ENCODE data around the gene EIF1AD.
A peak's percentile ranks its signal among the peaks of the same experiment; 100 is the strongest.
"Not testable (repeated sequence)": the region's sequence is repeated elsewhere in the genome, so short reads cannot be mapped to it uniquely, and the experiment has no call there.

Gene EIF1AD, protein sequence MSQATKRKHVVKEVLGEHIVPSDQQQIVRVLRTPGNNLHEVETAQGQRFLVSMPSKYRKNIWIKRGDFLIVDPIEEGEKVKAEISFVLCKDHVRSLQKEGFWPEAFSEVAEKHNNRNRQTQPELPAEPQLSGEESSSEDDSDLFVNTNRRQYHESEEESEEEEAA

DNA sequence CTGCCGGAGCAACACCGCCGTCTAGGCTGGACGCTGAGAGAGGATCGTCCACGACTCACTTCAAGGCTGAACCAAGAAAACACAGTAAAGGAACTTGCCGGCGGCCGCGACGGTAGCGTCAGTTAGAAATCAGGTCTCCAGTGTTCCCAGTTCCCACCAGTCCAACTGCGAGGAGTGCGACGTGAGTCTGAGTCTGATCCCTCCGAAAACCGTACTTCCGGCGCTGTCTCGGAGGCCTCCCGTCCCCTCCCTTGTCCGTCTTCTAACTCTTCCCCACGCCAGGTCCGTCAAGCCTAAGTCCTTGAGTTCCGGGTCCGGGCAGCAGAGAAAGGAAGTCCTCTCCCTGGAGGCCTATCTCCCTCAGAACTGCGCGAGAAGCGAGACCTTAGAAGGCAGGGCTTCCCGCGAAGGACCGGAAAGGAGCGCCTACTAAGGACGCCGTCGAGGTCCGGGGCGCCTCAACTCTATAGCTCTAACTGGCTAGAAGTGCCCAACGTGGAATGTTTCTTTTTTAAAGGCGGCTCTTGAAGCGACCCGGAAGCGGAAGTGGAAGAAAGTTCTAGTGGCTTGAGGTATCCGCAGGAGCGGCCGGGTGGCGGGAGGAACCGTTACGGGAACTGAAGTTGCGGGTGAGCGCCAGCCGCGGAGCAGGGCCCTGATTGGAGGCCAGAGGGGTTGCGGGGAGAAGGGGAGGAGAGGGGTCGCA, at the start of gene EIF1AD, which contains the start of gene BANF1:
Gene EIF1AD, minus strand, starts transcription at position 216 of the 706 bp plus-strand sequence. CDS start 1,768 bp downstream, outside the sequence.
Gene BANF1, plus strand, starts transcription at position 562 of the 706 bp plus-strand sequence. CDS start 748 bp downstream, outside the sequence.
- DNase-seq: peak; percentile 80

DNA sequence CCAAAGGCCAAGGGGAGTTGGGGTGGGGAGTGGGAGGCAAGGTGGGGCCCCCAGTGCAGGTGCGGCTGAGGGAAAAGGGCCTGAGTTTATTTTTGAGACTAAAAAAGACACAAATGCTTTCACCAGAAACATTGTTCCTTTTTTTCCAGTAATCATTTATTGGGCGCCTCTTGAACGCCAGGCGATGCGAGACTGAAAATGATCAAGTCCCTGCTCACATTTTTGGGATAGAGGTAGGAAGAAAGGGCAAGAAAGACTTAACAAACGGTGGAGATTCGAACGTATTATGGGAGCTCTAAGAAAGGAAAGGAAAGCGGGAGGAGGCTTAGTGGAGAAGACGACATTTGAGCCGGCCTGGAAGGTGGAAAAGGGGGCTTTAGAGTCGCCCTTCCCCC, 49.4 kb upstream of the EIF1AD start:
- no peak for DNase-seq

DNA sequence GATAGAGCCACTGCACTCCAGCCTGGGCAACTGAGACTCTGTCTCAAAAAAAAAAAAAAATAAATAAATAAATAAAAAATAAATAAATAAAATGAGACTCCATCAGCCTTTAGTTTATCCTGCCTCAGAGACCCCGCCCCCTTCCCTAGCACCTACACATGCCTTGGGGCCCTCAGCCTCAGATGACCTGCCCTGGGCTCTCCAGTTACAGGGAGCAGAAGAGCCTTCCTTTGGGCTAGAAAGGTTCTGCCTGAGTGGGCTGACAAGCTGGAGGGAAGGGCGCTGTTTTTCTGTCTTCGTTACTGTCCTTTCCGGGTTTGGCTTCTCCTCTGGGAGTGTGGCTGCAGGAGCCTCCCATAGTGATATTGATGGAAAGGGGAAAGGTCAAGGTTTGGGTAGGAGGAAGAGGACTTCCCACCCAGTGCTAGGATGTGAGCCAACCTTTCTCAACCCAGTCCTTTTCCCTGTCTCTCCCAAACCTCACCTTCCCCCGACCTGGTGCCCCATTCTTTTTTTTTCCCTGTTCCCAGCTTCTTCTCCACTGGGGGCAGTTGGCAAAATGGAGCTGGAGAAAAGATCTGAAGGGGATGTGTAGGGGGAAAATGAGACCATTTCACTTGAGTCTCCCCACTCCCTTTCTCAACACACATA, 48.7 kb upstream of the EIF1AD start:
- no peak for DNase-seq

DNA sequence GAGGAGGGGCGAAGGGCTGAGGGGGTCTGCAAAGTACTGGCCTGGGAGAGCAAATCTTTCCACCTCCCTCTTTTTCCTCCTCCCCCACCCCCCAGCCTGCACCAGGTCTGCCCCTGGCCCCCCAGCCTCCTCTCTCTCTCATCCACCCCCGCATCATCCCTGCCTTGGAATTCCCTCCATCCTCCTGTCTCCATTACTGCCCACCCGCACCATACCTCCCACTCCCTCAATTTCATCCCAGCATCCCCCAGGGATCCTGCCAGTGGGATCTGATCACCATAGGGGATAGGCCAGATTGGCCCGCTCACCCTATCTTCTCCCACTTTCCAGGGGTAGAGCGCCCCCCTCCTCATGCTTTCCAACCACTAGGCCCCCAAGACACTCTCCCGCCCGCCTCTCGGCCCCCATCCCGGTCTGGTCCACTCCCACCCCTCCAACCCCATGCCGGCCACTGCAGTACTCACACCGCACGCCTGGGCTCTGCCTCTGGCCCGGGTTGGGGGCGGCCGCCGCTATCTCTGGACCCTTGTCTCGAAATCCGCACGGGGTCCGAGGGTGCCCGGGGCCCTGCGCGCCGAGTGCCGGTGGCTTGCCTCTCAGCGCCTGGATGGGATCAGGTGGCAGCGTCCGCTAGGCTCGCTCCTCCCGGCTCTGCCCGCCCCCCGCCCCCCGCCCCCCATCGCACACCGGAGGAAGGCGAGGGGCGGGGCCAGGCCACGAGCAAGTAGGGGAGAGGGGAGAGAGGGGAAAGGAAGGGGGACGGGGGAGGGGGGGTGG, 46.8 kb upstream of the EIF1AD start, which contains the start of gene GAL3ST3:
Gene GAL3ST3, minus strand, starts transcription at position 615 of the 777 bp plus-strand sequence. CDS start 3,746 bp downstream, outside the sequence.
- DNase-seq: no peak

DNA sequence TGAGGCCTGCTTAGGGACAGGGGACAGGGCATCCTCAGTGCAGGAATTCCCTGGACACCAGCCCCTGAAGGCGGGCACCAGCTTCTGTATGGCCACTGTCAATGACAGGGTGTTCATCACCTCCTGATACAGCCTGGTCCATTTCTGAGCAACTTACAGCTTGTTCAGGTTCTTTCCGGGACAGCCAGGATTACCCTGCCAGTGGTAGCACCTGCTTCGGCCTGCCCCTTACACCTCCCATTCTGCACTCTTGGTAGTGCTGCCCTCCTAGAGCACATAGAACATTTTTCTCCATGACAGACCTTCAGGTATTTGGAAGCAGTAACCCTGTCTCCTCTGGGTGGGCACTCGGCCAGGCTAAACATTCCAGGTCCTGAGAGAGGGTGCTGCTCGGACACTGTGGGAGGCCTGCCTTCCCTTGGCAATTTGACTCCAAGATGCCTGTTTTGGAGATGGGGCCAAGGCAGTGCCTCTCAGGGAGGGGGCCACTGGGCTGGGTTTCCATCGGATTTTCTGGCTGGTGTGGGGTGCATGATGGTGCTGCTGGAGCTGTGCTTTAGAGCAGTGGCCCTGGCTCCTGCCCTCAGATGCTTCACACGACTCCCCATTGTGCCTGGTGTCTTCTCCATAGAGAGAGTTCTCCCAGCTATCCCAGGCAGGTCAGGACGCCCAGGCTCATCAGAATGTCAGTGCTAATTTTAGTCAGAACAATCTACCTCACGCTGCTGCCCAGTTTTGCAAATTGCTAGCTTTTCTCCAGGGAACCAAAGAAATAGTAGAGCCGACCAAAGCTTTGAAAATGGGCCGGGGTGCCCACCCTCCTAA, 45.8 kb upstream of the EIF1AD start:
- DNase-seq: no peak

DNA sequence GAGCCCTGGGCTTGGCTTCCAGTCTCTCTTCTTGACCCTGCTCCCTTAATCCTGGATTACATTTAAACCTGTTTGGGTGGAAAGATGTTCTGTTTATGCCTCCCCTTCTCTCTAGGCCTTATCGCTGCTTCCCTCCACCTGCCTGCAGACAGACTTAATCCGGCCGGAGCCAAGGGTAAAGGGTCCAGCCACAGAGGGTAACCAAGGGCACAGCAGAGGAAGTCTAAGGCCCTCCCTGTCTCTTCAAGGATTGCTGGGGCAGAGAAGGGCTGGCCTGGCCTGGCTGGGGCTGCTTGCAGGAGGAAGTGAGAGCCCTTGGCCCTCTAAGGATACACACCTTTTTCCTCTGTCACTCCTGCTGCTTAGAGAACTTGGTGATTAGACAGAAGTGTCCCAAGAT, 44.9 kb upstream of the EIF1AD start:
- DNase-seq: no peak

DNA sequence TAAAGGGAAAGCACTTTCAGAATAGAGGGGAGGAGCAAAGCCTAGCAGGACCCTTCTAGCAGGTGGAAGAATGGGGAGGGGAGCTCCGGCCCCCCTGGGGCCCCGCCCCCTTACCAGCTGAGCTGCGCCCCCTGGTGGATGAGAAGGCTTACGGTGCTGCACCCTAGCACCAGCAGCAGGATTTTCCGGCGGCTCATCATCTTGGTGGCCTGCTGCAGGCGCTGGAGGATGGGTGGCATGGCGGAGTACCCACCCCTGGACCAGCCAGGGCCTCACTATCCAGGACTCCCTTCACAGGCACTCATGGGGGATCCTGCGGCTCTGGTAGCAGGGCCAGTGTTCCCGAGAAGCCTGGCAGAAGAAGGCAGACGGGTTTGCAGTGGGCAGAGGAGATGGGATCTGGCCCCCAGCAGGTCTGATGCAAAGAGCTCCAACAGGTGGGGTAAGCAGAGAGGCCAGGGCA, 43.3 kb upstream of the EIF1AD start:
- no peak for DNase-seq

DNA sequence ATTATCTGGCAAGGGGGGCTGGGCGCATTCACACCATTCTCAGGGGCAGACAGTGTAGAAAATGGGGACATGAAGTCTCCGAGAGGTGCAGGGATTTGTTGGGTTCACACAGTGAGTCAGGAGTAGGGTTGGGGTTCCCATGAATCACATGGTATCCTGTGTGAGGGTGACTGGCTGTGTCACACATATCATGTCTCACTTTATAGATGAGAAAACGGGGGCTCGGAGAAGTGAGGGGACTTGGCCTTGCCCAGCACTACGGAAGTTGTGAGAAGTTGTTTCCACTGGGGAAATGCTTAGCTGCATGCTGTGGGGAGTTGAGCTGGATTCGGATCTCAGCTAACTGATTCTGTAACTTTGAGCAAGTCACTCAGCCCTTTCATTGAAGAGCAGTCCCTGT, 42.8 kb upstream of the EIF1AD start:
- no peak for DNase-seq

DNA sequence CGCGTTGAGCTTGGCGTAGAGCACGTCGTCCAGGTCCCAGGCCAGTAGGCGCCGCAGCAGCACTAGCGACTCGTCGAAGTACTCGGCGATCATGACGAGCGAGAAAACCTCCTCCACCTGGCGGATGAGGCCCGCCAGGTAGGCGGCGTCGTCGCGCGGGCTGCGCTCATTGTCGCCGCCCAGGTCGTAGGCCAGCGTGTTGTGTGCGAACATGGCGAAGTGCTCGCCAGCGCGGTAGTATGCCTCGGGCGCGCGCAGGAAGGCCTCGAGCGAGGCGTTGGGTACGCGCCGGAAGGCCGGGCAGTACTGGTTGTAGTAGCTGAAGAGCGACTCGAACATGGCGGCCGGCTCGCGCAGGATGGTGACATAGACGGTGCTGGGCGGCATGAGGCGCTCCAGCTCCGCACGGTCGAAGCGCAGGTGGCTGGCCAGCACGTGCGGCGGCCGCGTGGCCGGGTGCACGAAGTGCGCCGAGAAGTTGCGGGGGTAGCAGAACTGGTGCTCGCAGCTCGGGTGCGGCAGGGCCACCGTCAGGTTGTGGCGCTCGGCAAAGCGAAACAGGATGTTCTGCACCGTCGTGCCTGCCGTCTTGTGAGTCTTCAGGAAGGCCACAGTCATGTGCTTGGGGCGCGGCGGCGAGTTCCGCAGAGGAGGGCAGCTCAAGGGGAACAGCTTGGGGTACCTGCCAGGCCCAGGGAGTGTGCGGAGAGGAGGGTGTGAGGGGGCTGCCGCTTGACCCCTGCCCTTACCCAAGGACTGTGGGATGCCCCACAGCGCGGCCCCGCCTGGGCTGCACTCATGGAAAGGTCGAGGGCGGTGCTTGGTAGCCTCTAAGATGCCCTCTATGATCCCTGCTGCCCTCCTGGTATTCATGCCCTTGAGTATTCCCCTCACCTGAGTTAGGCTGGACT, 41.3 kb upstream of the EIF1AD start:
- no peak for DNase-seq

DNA sequence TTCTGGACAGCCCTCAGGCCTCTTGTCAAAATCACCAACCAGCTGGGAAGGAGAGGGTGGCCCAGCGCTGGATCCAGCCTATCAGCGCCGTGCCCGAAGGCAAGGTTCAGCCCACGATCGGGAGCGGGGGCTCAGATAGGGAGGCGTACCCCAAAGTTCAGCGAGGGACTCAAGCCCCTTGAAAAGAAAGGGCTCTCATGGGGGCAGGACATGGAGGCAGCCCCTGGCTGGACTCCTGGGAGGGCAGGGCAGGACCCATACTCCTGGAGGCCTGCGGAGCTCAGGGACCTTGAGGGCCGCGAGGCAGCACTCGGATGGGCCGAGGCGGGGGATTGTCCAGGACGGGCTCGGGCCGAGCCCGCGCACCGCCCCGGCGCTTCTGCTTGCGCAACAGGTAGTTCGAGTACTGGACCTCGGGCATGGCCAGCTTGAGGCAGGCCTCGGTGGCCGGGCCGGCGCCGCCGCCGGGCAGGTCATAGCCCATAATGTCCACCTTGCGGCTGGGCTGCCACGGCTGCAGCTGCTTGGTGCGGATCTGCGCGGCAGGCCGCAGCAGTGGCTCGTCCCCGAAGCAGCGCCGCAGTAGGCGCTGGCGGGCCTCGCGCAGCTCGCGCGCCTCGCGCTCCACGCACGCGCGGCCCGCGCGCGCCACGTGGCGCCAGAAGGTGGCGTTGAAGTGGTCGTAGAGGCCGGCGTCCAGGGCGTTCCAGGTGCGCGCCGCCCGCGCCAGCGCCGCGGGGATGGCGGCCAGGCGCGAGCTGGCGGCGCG, 40.5 kb upstream of the EIF1AD start:
- DNase-seq: no peak

DNA sequence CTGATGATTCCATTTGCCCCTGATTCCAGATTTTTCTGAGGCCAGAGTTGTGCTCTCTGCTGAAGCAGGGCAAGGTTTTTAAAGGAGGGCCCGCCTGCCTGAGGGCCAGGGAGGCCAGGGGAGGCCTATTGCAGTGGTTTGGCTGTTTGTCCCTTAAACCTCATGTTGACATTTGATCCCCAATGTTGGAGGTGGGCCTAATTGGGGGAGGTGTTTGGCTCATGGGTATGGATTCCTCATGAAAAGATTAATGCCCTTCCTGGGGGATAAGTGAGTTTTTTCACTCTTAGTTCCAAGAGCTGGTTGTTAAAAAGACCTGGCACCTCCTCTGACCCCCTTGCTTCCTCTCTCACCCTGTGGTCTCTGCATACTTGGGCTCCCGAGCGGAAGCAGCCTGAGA, 37.8 kb upstream of the EIF1AD start:
- no peak for DNase-seq

DNA sequence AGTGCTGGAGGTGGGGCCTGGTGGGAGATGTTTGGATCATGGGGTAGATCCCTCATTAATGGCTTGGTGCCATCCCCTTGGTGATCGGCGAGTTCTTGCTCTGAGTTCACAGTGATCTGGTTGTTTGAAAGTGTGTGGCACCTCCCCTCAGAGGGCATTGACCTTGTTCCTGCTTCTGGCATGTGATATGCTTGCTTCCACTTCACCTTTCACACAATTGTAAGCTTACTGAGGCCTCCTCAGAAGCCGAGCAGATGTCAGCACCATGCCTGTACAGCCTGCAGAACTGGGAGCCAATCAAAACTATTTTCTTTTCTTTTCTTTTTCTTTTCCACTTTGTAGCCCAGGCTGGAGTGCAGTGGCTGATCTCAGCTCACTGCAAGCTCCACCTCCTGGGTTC, 35.4 kb upstream of the EIF1AD start:
- no peak for DNase-seq

DNA sequence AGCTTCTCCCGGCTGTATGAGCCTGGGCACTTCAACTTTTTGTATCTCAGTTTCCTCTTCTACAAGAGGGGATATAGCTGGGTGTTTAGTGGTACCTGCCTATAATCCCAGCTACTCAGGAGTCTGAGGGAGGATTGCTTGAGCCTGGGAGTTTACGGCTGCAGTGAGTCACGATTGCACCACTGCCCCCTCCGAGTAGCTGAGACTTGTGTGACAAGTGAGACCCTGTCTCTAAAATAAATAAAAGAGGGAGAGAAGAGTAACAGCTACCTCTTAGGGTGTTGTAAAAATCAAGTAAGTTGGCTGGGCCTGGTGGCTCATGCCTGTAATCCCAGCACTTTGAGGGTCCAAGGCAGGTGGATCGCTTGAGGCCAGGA, 34.4 kb upstream of the EIF1AD start:
- DNase-seq: no peak

DNA sequence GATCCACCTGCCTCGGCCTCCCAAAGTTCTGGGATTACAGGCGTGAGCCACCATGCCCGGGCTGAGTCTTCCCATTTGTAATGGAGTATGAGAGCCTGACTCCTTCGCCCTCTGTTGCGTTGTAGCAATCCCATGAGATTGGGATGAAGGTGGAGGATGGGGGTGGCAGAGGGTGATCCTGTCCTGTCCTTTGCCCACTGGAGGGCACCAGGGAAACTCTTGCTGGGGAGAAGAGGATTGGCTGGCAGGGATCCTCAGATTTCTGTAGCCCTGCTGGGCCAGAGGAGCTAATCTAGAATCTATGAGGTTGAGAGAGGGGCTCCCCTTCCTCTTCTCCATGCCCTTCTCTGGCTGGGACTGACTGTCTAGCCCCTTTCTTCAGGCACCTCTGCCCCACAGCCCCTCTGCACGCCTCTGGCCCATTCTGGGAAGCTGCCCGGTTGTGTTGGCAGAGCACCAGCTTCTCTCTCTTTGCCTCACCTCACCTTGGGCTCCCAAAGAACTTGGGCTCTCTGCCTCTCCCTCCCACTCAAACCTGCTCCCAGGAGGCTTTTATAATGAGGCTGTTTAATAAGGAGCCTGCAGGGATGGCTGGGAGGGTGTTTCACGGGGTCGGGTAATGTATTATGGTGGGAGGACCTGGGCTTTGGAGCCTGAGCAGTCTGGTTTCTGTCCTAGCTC, 33.8 kb upstream of the EIF1AD start:
- no peak for DNase-seq

DNA sequence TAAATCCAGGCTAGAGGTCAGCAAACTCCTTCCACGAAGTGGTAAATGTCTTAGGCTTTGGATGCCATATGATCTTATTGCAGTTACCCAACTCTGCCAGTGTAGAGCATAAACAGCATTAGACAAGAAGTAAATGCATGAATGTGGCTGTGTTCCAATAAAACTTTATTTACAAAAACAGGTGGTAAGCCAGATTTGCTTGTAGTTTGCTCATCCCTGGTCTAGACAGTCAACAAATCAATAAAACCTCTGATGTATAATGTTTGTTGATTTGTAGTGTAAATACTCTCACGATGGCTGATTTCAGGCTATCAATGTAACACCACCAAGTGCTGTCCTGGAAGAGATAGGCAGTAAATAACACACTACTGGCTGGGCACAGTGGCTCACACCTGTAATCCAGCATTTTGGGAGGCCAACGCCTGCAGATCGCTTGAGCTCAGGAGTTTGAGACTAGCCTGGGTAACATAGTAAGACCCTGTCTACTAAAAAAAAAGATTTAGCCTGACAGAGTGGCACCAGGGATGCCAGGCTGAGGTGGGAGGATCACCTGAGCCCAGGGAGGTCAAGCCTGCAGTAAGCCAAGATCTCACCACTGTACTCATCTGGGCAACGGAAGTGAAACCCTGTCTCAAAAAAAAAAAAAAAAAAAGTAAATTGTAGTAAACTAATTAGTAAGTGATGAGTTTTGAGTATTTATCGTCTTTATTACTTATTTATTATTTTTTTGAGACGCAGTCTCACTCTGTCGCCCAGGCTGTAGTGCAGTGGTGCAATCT, 31.2 kb upstream of the EIF1AD start:
- no peak for DNase-seq

DNA sequence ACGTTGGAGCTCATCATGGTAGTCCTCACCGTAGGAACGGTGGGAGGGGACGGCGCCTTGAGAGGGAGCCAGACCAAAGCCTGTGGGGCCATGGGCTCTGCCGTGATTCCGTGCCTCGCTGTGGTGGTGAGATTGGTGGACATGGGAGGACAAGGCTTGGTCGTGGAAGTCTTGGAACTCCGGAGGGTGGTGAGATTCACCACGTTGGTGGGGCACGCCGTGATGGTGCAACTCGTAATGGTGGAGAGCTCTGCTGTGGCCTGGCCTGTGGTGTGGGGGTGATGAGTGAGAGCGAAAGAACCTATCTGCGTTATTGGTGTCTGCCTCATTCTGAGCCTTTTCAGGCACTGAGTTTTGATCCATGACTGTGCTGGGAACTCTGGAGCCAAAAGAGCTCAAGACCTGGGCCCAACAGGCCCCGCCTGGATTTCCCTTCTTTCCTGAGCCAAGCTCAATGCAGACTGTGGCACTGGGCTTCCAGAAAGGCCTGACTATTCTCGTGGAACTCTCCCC, 24.1 kb upstream of the EIF1AD start, which contains the start of gene CATSPER1:
Gene CATSPER1, minus strand, starts transcription at position 463 of the 513 bp plus-strand sequence. Its CDS starts 100 bp downstream, at position 363.
- no peak for DNase-seq

DNA sequence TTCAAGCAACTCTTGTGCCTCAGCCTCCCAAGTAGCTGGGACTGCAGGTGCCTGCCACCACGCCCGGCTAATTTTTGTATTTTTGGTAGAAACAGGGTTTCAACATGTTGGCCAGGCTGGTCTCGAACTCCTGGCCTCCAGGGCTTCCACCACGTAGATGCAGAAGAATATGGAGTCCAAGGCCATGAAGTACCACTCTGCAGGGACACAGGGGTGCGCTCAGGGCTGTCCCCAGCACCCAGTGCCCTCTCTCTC, 21.2 kb upstream of the EIF1AD start:
- DNase-seq: not testable (repeated sequence)

DNA sequence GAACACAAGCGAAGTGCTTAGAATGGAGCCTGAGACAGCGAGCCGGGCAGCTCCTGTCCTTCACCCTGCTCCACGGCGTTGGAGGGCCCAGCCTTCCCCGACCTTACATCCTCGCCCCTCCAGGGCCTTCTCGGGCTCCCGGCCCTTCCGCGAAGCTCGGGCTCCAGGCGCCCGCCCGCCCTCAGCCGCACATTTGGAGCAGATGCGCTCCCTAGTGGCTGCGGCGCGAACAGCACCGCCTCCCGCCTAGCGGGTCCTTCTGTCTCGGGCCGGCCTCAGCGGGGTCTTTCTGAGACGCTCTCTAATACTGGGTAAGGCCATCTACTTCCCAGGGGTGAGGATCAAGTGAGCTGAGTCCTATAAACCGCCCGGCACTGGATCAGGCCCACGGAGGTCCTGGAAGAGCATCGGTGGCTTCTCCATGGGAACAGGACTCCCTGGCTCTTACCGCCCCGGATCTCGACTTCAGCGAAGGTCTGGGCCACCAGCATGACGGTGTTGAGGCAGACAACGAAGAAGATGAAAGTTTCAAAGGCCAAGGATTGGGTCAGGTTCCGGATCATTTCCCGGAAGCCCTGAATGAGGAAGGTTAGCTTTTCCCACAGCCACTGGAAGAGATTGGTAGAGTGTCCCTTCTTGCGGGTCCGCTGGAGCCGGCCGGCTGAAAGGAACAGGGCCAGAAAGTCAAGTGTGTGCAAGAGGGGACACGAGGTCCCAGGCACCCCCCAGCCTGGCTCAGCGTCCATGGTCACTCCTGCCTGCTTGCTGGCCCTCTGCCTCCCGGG, 20.6 kb upstream of the EIF1AD start:
- DNase-seq: no peak

Data from NCI-H1436 treated with DMSO at 0.1 percent for 48 hours (cell line).